NCI-H345 (cell line): Measurements from ENCODE around the gene GNG2.

ENCODE experiments used
- DNase-seq: peaks from one replicate; lab custom pipeline; 2025; lab: John Stamatoyannopoulos, UW

Gene GNG2

GRCh38 chr14:51856792-51857296 lies 3.6 kb upstream of the GNG2 start:
- no peak for DNase-seq

- no peak for DNase-seq
Observed at GRCh38 chr14:51859131-51859530, 1.3 kb upstream of the GNG2 start.

- DNase-seq: peak; percentile 32
Observed at GRCh38 chr14:51860825-51861499, 550 bp downstream of the GNG2 start.

- DNase-seq: peak; percentile 28
Observed at GRCh38 chr14:51862176-51862796, 1.9 kb downstream of the GNG2 start.

GRCh38 chr14:51862860-51863259 lies 2.4 kb downstream of the GNG2 start:
- DNase-seq: no peak

GRCh38 chr14:51865953-51866747 lies 5.7 kb downstream of the GNG2 start:
- DNase-seq: no peak

- DNase-seq: no peak
Observed at GRCh38 chr14:51867741-51868140, 7.3 kb downstream of the GNG2 start.

GRCh38 chr14:51868405-51868804 lies 8.0 kb downstream of the GNG2 start:
- DNase-seq: no peak

- DNase-seq: no peak
Observed at GRCh38 chr14:51869411-51870100, 9.1 kb downstream of the GNG2 start.

- DNase-seq: no peak
Observed at GRCh38 chr14:51870606-51871005, 10.2 kb downstream of the GNG2 start.

- DNase-seq: no peak
Observed at GRCh38 chr14:51871846-51872245, 11.4 kb downstream of the GNG2 start.

- no peak for DNase-seq
Observed at GRCh38 chr14:51872396-51872795, 12.0 kb downstream of the GNG2 start.

- peak; percentile 21 for DNase-seq
Observed at GRCh38 chr14:51873221-51873893, 12.9 kb downstream of the GNG2 start.

GRCh38 chr14:51877810-51878209 lies 17.4 kb downstream of the GNG2 start:
- DNase-seq: no peak

- no peak for DNase-seq
Observed at GRCh38 chr14:51879170-51879569, 18.8 kb downstream of the GNG2 start.

GRCh38 chr14:51880835-51881580 lies 20.6 kb downstream of the GNG2 start:
- no peak for DNase-seq

GRCh38 chr14:51881636-51882035 lies 21.2 kb downstream of the GNG2 start:
- DNase-seq: no peak

GRCh38 chr14:51883232-51883631 lies 22.8 kb downstream of the GNG2 start:
- DNase-seq: no peak

- DNase-seq: no peak
Observed at GRCh38 chr14:51884086-51884927, 23.9 kb downstream of the GNG2 start.

- DNase-seq: no peak
Observed at GRCh38 chr14:51889851-51890250, 29.4 kb downstream of the GNG2 start.
